C4-2B (cell line): ENCODE measurements around the gene OBP2A.

Experiments
- CTCF ChIP-seq: fragments of 450-650 bp; conservative IDR thresholded peaks from 2 replicates; pipeline ENCODE4 v1.5.1; 2017; ENCODE audit warnings: mild to moderate bottlenecking
- ZFX ChIP-seq: fragments of 450-650 bp; IDR thresholded peaks from 2 replicates; pipeline ENCODE4 v1.6.1; 2017

GRCh38 chr9:135562235-135562745 is 16.4 kb downstream of the OBP2A start:
- no peak for TF ChIP-seq CTCF
- TF ChIP-seq ZFX, result no peak
